ENCODE results near the gene IBTK.

DNA sequence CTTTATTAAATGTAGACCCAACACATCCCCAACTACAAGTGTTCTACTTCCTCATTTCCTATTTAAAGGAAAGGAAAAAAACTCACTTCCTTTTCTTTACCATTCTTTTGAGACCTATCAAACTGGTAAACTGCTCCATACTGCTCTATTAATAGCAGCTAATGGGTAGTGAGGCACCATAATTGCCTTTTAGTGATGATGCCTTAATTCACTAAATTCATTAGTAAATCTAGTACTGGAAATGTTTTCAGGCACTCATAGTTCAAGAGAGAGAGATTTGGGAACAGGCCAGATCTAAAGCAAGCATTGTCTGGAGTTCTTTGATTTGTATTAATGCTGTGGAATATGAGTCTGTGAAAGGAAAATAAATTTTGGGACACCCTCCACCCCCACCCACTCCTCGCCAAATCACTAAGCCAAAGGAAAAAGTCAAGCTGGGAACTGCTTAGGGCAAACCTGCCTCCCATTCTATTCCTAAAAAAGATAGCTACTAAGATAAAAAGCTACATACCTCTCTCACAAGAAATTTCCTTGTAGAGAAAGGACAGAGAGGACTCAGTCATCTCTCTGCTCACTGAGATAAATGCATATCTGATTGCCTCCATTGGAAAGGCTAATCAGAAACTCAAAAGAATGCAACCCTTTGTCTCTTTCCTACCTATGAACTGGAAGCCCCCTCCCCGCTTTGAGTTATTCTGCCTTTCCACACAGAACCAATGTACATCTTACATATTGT is 13.6 kb upstream of the IBTK start:
- TF ChIP-seq CTCF (IDR thresholded peaks at IDR 0.05), result no peak
- no peak for TF ChIP-seq POLR2AphosphoS5 (IDR thresholded peaks at IDR 0.05; ENCODE audit: insufficient read depth in 1 of 2, low read depth in 1 of 2)
- no peak for TF ChIP-seq POLR2A (IDR thresholded peaks at IDR 0.05)
